Left colon (tissue), 2 donors: ENCODE data around the gene SPATA31D3. TPM values are rescaled to one million over a fixed set of nuclear protein-coding genes. Genes with fewer than 3 reads are reported as not detected.
"Not testable (repeated sequence)": the region's sequence is repeated elsewhere in the genome, so short reads cannot be mapped to it uniquely, and the experiment has no call there.

Experiments used
- ATAC-seq: fragments of 200-7000 bp; cut with Tn5 transposase; one replicate; pipeline ENCODE4 v1.9.1; 2020; ENCODE audit warnings: mild to moderate bottlenecking, moderate library complexity
- DNase-seq, 2 donors: peaks; one replicate each; pipeline ENCODE4 v3.0.0-alpha.2; 2020
- intact Hi-C, 2 donors: fragments of 100-400 bp; cut with DNase I in 1 of 2; cut with micrococcal nuclease in 1 of 2; formaldehyde crosslinking; loops; one replicate each; pipeline versions ENCODE4 v1.11.2 to v1.14.0; 2022; cut with DNase I, micrococcal nuclease
- long read RNA-seq: library from polyadenylated mRNA; unstranded; transcript quantifications from one replicate; pipeline ENCODE4 v2.0.0, GENCODE V29; 2021
- total RNA-seq, 2 donors: library from RNA; stranded (reverse); fragmentation: NEBNext Ultra II Directional; extraction: Animal tissue kit (Norgen Biotek cat#: 25700); gene quantifications; one replicate each; pipeline ENCODE4 v1.2.1, GENCODE V29; 2021
- donor health status: DM: no; HTN: no; CAD: no.
- donor health status: DM: yes; HTN: yes; CAD: no.

SPATA31D3 gene
- total RNA-seq: not detected
- long read RNA-seq: 0 reads

GRCh38 chr9:81943393-81943792, at the start of gene SPATA31D3:
TSS of gene SPATA31D3 (plus strand) at chr9:81943500. CDS start at chr9:81943586, 86 bp downstream.
- DNase-seq, ATAC-seq, intact Hi-C loops: not testable (repeated sequence)

- ATAC-seq (no peak), DNase-seq (no peak)
- intact Hi-C loops: no loop called here
Measured at GRCh38 chr9:81893929-81894328, 49.4 kb upstream of the SPATA31D3 start.

DNA sequence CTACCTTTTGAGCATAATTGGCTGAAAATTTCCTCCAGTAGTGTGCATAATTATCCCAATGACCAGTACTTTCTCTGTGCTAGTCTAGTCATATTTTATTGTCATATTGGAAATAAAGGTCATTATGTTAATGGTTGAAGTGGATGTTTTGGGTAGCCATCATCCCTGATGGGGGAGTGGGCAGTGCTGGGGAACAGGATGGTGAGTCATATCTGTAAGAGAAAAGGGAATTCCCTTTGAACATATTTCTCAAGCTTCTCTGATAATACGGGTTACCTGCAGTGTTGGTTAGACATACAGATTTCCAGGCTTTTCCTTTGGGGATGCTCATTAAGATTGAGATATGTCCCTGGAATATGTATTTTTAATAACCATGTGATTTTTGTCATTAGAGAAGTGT, 48.4 kb upstream of the SPATA31D3 start:
- no peak for DNase-seq
- ATAC-seq: no peak
- intact Hi-C loops: no loop called here

DNA sequence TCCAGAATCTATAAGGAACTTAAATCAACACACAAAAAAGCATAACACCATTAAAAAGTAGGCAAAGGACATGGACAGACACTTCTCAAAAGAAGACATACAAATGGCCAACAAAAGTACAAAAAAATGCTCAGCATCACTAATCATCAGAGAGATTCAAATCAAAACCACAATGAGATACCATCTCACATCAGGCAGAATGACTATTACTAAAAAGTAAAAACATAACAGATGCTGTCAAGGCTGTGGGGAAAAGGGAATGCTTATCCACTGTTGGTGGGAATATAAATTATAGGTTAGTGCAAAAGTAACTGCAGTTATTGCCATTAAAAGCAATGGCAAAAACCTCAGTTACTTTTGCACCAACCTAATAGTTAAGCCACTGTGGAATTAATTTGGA, 47.2 kb upstream of the SPATA31D3 start:
- no peak for ATAC-seq
- intact Hi-C loops: no loop called here
- no peak for DNase-seq

DNA sequence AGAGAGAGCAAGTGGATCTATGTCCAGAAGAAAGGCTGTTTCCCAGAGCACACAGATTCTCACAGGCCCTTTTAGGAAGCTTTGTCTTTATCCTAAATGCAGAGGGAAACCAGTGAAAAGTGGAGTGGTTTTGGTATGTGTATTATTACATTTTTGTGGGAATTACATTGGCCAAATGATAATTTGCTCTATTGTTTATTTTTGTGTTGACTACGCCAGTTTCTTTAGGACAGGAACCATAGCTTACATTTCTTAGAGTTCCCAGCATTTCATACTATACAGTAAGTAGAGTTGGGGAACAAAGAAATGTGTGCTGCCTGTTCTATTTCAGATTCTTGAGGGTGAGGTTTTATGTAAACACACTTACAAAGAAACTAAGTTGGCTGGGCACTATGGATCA, 44.4 kb upstream of the SPATA31D3 start:
- DNase-seq: no peak
- ATAC-seq: no peak
- intact Hi-C loops: no loop called here

DNA sequence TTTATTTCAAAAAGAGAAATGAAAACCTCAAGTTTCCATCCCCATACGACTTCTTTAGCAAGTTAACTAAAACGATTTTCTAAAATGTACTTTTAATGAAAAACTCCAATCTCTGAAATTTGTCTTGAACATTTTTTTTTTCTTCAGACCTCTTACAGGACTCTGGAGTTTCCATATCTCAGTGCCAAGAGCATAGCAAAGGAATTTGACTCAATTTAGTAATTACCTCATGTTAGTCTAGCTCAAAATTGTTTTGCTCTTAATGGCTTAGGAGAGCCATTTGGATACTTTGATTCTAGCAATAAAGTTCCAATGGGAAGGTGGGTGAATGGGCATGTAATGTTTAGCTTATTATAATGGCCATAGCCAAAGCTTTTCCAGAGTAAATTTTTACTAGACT, 41.1 kb upstream of the SPATA31D3 start:
- DNase-seq (no peak), ATAC-seq (no peak)
- intact Hi-C loops: no loop called here

- intact Hi-C loops: no loop called here
Measured at GRCh38 chr9:81902626-81903025, 40.7 kb upstream of the SPATA31D3 start.

GRCh38 chr9:81906671-81907070, 36.6 kb upstream of the SPATA31D3 start:
- ATAC-seq: no peak
- DNase-seq: no peak
- intact Hi-C loops: no loop called here

More at GRCh38 chr9:81902626-81903025, 40.7 kb upstream of the SPATA31D3 start:
- DNase-seq: no peak
- ATAC-seq: no peak

DNA sequence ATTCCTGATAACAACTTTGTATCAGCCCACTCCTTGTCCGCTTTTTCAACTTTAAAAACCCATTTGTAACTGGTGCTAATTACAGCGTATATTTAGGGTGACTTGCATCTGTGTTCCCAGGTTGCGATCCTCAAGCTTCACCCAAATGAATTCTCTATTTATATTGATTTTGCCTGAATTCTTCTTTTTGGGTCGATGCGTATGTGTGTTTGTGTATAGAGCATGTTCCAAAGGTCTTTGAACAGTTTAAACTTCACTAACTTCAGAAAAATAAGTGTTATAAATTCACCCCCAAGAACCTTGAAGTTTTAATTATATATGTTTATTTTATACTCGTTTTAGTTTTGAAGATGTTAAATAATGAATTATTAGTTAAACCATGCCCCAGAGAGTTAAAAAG, 31.2 kb upstream of the SPATA31D3 start:
- ATAC-seq (no peak), DNase-seq (no peak)
- intact Hi-C loops: no loop called here

GRCh38 chr9:81915801-81916505, 27.3 kb upstream of the SPATA31D3 start:
- intact Hi-C loops: no loop called here
- ATAC-seq: no peak
- no peak for DNase-seq

DNA sequence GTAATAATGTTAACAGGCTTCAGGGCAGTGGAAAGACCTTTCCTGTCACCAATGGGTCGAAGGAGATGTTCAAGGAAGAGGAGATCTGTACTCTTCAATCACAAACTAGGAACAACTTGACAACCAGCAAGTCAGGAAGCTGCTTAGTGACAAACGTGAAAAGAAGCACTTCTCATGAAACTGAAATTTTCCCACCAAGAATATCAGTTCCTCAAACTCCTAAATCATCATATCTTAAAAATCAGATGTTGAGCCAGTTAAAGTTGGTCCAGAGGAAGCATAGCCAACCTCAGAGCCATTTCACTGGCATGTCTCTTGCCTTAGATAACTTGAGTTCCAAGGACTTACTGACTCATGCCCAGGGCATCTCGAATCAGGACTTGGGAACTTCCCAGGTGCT, 24.8 kb upstream of the SPATA31D3 start:
- ATAC-seq, DNase-seq, intact Hi-C loops: not testable (repeated sequence)

DNA sequence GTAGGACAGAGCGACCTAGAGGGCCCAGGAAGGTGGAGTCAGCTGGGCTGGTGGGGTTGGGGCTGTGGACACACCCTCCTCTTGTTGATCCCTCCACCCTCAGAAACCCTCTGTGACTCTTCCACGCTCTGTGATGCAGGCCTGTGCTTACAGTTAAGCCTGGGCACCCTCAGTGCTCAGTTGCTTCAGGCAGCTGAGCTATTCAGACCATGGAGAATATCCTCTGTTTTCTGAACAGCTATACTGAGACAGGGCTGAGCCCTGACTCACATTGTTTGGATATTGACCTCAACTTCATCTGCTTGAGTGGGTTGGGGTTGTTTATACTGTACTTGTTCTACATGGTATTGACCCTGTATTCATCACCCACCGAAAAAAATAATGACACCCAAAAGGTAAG, 15.0 kb upstream of the SPATA31D3 start, which contains the start of gene SPATA31D4:
SPATA31D4 (plus strand) TSS at position 124 of the 400 bp plus-strand sequence; CDS start at position 210, 86 bp downstream.
- DNase-seq, intact Hi-C loops, ATAC-seq: not testable (repeated sequence)

- intact Hi-C loops, ATAC-seq: not testable (repeated sequence)
Measured at GRCh38 chr9:81930147-81930546, 13.2 kb upstream of the SPATA31D3 start.

DNA sequence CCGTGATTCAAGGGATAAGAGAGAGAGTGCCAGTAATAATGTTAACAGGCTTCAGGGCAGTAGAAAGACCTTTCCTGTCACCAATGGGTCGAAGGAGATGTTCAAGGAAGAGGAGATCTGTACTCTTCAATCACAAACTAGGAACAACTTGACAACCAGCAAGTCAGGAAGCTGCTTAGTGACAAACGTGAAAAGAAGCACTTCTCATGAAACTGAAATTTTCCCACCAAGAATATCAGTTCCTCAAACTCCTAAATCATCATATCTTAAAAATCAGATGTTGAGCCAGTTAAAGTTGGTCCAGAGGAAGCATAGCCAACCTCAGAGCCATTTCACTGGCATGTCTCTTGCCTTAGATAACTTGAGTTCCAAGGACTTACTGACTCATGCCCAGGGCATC, 9.8 kb upstream of the SPATA31D3 start:
- DNase-seq, intact Hi-C loops, ATAC-seq: not testable (repeated sequence)

More at GRCh38 chr9:81930147-81930546, 13.2 kb upstream of the SPATA31D3 start:
- not testable (repeated sequence) for DNase-seq

- intact Hi-C loops, DNase-seq, ATAC-seq: not testable (repeated sequence)
Measured at GRCh38 chr9:81948650-81949049, 5.3 kb downstream of the SPATA31D3 start.

DNA sequence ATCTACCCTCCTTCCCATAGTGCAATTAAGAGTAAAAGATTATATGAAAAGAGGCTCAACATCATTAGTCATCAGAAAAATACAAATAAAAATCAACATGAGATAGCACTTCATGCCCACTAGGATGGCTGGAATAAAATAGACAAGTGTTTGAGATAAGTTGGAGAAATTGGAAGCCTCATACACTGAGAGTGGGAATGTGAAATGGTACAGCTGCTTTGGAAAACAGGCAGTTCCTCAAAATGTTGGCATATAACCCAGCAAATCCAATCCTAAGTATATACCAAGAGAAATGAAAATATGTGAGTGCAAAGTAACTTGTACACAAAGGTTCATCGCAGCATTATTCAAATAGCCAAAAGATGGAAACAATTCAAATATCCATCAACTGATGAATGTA, 9.8 kb downstream of the SPATA31D3 start:
- ATAC-seq (no peak), DNase-seq (no peak)
- intact Hi-C loops: no loop called here

DNA sequence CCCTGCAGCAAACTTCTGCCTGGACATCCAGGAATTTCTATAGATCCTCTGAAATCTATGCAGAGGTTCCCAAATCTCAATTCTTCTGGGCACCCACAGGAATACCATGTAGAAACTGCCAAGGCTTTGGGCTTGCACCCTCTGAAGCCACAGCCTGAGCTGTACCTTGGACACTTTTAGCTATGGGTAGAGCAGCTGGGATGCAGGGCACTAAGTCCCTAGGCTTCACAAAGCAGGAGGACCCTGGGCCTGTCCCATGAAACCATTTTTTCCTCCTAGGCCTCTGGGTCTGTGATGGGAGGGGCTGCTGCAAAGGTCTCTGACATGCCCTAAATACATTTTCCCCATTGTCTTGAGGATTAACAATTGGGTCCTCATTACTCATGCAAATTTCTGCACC, 12.3 kb downstream of the SPATA31D3 start:
- intact Hi-C loops: no loop called here
- no peak for DNase-seq
- ATAC-seq: no peak

DNA sequence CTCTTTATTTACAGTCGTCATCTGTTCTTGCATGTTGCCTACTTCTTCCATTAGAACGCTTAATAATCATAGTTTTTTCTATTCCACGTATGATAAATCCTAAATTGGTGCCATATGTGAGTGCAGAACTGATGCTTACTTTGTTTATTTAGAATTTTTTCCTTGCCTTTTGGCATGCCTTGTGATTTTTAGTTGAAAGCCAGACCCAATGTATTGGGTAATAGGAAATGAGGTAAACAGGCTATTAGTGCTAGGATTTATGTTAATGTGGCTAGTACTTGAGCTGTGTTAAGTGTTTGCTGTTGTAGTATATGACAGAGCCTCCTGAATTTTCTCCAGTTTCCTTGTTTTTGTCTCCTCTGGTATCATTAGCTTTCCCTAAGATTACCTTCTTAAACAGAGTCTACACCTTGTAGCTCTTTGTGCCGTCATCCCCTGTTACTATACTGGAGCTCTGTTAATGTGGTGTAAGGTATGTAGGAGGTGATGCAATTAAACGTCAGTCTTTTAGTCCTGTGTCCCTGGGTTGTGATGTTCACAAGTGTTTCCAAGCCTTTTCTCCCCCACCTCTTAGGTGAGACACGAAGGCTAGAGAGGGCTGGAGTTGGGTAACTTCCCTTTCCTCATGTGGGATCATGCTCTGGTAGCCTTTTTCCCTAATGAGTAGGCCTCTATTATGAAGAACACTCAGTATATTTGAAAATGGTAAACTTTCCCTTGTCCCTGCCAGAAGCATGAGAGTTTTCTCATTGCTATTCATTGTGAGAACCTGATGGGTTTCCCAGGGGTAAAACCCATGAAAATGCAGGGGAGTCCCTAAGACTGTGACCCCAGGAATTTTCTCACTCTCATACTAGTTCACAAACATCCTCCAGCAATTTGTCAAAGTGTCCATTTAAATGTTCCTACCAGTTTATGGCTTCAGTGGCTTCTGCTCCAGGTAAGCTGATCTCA, 21.2 kb downstream of the SPATA31D3 start:
- no peak for DNase-seq
- ATAC-seq: no peak
- intact Hi-C loops: no loop called here

GRCh38 chr9:81968026-81968425, 24.7 kb downstream of the SPATA31D3 start:
- DNase-seq (no peak), ATAC-seq (no peak)
- intact Hi-C loops: no loop called here

DNA sequence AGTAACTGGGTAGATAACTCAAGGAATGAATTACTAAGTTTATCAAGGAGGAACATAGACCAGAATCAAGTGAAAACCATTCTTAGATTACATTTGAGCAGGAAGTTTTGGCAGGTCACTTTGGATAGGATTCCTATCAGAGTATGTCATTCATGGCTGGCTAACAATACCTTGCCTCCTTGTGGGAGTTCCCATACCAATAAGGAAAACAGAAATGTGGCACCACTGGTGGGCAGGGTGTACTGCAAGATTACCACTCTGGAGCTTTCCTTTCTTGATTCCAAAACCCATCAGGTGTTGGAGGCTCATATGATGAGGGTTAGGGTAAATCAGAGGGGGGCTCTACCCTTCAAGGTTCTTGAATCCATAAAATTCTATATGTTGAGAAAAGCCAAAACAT, 26.7 kb downstream of the SPATA31D3 start:
- ATAC-seq: no peak
- intact Hi-C loops: no loop called here
- DNase-seq: no peak
